Keratinocyte (primary cell): ENCODE measurements around the gene ABHD17B. TPM values are rescaled to one million over a fixed set of nuclear protein-coding genes. Genes with fewer than 3 reads are reported as not detected.

Source experiments
- DNase-seq: peaks from one replicate; pipeline ENCODE4 v3.0.0-alpha.2; 2011; ENCODE audit warnings: low read depth, missing footprints, low spot score
- FAIRE-seq: peaks from 2 replicates; lab custom pipeline; 2011; peaks lifted over from hg19 to GRCh38; lab: Jason Lieb, UNC
- H2AFZ ChIP-seq: 2 replicates; pipeline ENCODE4 v1.6.0; 2012; ENCODE audit warnings: low read length, control low read depth, inconsistent platforms; ENCODE audit not compliant: control insufficient read depth
- H3K27ac ChIP-seq: 2 replicates; pipeline ENCODE4 v1.5.1; 2011; ENCODE audit warnings: low read length; ENCODE audit not compliant: control insufficient read depth, insufficient read depth
- H3K27me3 ChIP-seq: 3 replicates; pipeline ENCODE4 v1.6.0; 2011; ENCODE audit warnings: low read length; ENCODE audit not compliant: control insufficient read depth, insufficient read depth; ENCODE audit errors: extremely low read depth
- H3K36me3 ChIP-seq, 2 experiments: 2 replicates in 1 of 2; 3 replicates in 1 of 2; pipeline ENCODE4 v1.5.1; 2011; ENCODE audit warnings: low read length in 2 of 2, mild to moderate bottlenecking in 1 of 2; ENCODE audit not compliant: control insufficient read depth in 2 of 2, insufficient read depth in 2 of 2; ENCODE audit errors: extremely low read depth in 1 of 2
- H3K4me1 ChIP-seq: 3 replicates; pipeline ENCODE4 v1.5.1; 2011; ENCODE audit warnings: low read length; ENCODE audit not compliant: control insufficient read depth, insufficient read depth; ENCODE audit errors: extremely low read depth
- H3K4me2 ChIP-seq: 3 replicates; pipeline ENCODE4 v1.6.0; 2011; ENCODE audit warnings: low read depth, low read length; ENCODE audit not compliant: control insufficient read depth, insufficient read depth; ENCODE audit errors: extremely low read depth
- H3K4me3 ChIP-seq, 3 experiments: fragments of 200-600 bp in 1 of 3; sonication (generic) in 1 of 3; 2 replicates in 2 of 3; 3 replicates in 1 of 3; pipeline ENCODE4 v1.5.1; 2011 to 2016; ENCODE audit warnings: low read length in 3 of 3, mild to moderate bottlenecking in 3 of 3, control low read depth in 2 of 3, inconsistent platforms in 1 of 3, low read depth in 1 of 3, mixed read lengths in 1 of 3, mixed run types in 1 of 3, moderate library complexity in 1 of 3; ENCODE audit not compliant: control insufficient read depth in 2 of 3, insufficient read depth in 2 of 3; ENCODE audit errors: extremely low read depth in 1 of 3
- H3K79me2 ChIP-seq: 2 replicates; pipeline ENCODE4 v1.6.0; 2012; ENCODE audit warnings: low read length; ENCODE audit not compliant: control insufficient read depth, insufficient read depth
- H3K9ac ChIP-seq: 3 replicates; pipeline ENCODE4 v1.6.0; 2011; ENCODE audit warnings: low read length; ENCODE audit not compliant: control insufficient read depth, insufficient read depth; ENCODE audit errors: extremely low read depth
- H3K9me1 ChIP-seq: 3 replicates; pipeline ENCODE4 v1.6.0; 2011; ENCODE audit warnings: low read length; ENCODE audit not compliant: control insufficient read depth, insufficient read depth; ENCODE audit errors: extremely low read depth
- H3K9me3 ChIP-seq: 2 replicates; pipeline ENCODE4 v1.5.1; 2012; ENCODE audit warnings: low read depth, low read length; ENCODE audit not compliant: control insufficient read depth
- H4K20me1 ChIP-seq: 3 replicates; pipeline ENCODE4 v1.6.0; 2011; ENCODE audit warnings: low read length; ENCODE audit not compliant: control insufficient read depth, insufficient read depth; ENCODE audit errors: extremely low read depth
- EZH2 ChIP-seq: IDR thresholded peaks from one replicate; pipeline ENCODE4 v1.6.1; 2012; ENCODE audit warnings: inconsistent platforms, mild to moderate bottlenecking, low read length, moderate library complexity
- dilution Hi-C: fragments of 300-500 bp; cut with MboI; formaldehyde crosslinking; loops from one replicate; pipeline ENCODE4 v1.7.0; 2020; ENCODE audit warnings: low sequenced_read_pairs; ENCODE audit not compliant: extremely low pct_ligation_motif_present
- polyA plus RNA-seq, 5 experiments: library from polyadenylated mRNA; depleted of rRNA in 3 of 5; stranded (reverse) in 3 of 5; stranded (forward) in 1 of 5; unstranded in 1 of 5; fragments of >200 nt; gene quantifications; 1 replicate in 1 of 5; 2 replicates in 3 of 5; 3 replicates in 1 of 5; pipeline versions ENCODE4 v1.2.1 to v1.2.3, GENCODE V29; 2011 to 2012; ENCODE audit warnings: missing spikeins in 2 of 5, low read depth in 1 of 5, low replicate concordance in 1 of 5
- TF ChIP-seq, protein P1 (sequence below), 3 experiments: IDR thresholded peaks in 1 of 3; conservative IDR thresholded peaks in 1 of 3; optimal IDR thresholded peaks in 1 of 3; 2 replicates in 2 of 3; 3 replicates in 1 of 3; pipeline versions ENCODE3 to v1.5.1; 2011; ENCODE audit warnings: low read length in 3 of 3, mild to moderate bottlenecking in 3 of 3, moderate library complexity in 2 of 3, control low read depth in 1 of 3, inconsistent platforms in 1 of 3; ENCODE audit not compliant: insufficient read depth in 2 of 3; ENCODE audit errors: extremely low read depth in 1 of 3

Gene ABHD17B
- polyA plus RNA-seq, 1 donor (not counting 4 experiments of a cell fraction or from before 2014, with no cell fraction given): 16.3 TPM

DNA sequence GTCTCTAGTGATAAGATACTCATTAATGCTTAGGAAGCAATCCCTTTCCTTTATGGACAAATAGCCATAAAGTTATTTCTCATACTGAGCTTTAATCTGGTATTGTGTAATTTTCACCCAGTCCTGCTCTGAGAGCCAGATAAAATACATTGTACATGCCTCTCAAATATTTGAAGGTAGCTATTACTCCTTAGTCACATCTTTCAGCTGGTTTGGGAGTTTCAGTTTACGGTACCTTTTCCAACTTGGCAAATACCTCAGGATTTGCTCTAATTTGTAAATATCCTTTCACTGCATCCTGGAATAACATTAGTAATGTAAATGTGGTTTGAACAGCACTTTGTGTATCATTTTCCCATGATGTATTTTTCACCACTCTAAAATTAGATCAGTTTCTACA is 47.4 kb downstream of the ABHD17B start:
- no peaks in the 10 kb centered on the region for H3K79me2 ChIP-seq
- no peaks in the 10 kb centered on the region for H3K9me1 ChIP-seq
- DNase-seq: no peak
- no peaks in the 10 kb centered on the region for H3K36me3 ChIP-seq
- FAIRE-seq: no peak
- H2AFZ ChIP-seq: no peak overlapping the region
- no peak overlapping the region for H3K27ac ChIP-seq
- dilution Hi-C loops: no loop called here
- H3K4me3 ChIP-seq: no peak overlapping the region
- H3K4me1 ChIP-seq: no peaks in the 10 kb centered on the region
- TF ChIP-seq EZH2: no peak
- no peak overlapping the region for H3K9ac ChIP-seq
- H4K20me1 ChIP-seq: no peaks in the 10 kb centered on the region
- H3K9me3 ChIP-seq: peaks cover 2% of the 10 kb centered on the region
- no peak overlapping the region for H3K4me2 ChIP-seq
- no peaks in the 10 kb centered on the region for H3K27me3 ChIP-seq

DNA sequence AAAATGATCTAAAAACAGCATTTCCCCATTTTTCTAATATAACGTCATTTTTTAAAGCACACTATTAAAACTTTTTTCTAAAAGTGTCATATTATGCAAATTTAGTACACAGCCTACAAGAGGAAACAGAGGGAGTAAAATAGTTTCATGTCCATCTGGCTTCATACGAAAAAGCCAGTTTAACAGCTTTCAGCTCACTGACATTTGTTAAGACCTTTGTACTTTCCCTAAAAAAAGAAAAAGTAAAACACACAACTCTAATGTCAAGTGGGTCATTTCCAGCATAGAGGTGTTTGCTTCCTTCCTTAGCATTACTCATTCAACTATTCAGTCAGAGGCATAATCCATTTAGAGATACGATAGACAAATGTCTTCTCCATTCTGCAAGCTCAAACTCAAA is 49.4 kb downstream of the ABHD17B start:
- no peak overlapping the region for H3K9ac ChIP-seq
- no peak overlapping the region for H2AFZ ChIP-seq
- H3K4me2 ChIP-seq: no peak overlapping the region
- TF ChIP-seq EZH2: no peak
- TF ChIP-seq, protein P1, sequence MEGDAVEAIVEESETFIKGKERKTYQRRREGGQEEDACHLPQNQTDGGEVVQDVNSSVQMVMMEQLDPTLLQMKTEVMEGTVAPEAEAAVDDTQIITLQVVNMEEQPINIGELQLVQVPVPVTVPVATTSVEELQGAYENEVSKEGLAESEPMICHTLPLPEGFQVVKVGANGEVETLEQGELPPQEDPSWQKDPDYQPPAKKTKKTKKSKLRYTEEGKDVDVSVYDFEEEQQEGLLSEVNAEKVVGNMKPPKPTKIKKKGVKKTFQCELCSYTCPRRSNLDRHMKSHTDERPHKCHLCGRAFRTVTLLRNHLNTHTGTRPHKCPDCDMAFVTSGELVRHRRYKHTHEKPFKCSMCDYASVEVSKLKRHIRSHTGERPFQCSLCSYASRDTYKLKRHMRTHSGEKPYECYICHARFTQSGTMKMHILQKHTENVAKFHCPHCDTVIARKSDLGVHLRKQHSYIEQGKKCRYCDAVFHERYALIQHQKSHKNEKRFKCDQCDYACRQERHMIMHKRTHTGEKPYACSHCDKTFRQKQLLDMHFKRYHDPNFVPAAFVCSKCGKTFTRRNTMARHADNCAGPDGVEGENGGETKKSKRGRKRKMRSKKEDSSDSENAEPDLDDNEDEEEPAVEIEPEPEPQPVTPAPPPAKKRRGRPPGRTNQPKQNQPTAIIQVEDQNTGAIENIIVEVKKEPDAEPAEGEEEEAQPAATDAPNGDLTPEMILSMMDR (optimal IDR thresholded peaks at IDR 0.05 in 1 of 3, IDR thresholded peaks at IDR 0.05 in 1 of 3, conservative IDR thresholded peaks at IDR 0.05 in 1 of 3; ENCODE audit: extremely low read depth in 1 of 3, insufficient read depth in 2 of 3, low read length in 3 of 3): no peak
- no peaks in the 10 kb centered on the region for H3K36me3 ChIP-seq
- no peak overlapping the region for H3K27ac ChIP-seq
- no peak overlapping the region for H3K4me3 ChIP-seq
- peaks cover 2% of the 10 kb centered on the region for H3K9me3 ChIP-seq
- H3K27me3 ChIP-seq: no peaks in the 10 kb centered on the region
- no peaks in the 10 kb centered on the region for H3K9me1 ChIP-seq
- H4K20me1 ChIP-seq: no peaks in the 10 kb centered on the region
- no peaks in the 10 kb centered on the region for H3K79me2 ChIP-seq
- DNase-seq: no peak
- dilution Hi-C loops: no loop called here
- FAIRE-seq: peak; percentile 13
- H3K4me1 ChIP-seq: no peaks in the 10 kb centered on the region

DNA sequence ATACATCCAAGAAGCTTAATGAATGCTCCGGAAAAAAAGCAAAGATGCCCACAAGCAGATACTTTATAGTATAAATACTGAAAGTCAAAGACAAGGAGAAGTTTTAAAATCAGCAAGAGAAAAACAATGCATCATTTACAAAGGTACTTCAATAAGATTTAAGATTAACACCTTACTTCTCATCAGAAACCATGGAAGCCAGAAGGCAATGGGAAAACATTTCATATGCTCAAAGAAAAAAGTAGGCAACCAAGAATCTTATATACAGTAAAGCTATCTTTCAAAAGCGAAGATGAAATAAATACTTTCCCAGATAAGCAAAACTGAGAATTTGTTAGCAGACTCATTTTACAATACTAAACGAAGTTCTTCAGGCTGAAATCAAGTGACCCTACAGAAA is 51.1 kb downstream of the ABHD17B start:
- Histone ChIP-seq H3K9me3 (peaks cover 2% of the 10 kb centered on the region), H3K9me1 (no peaks in the 10 kb centered on the region), H3K79me2 (no peaks in the 10 kb centered on the region), H3K4me1 (no peaks in the 10 kb centered on the region), H3K27ac (no peak overlapping the region), H3K27me3 (no peaks in the 10 kb centered on the region), H3K9ac (no peak overlapping the region), H3K36me3 (no peaks in the 10 kb centered on the region), H2AFZ (no peak overlapping the region), H3K4me2 (no peak overlapping the region), H4K20me1 (no peaks in the 10 kb centered on the region), H3K4me3 (no peak overlapping the region)
- dilution Hi-C loops: no loop called here
- DNase-seq (no peak), FAIRE-seq (no peak)
- TF ChIP-seq, protein P1 (optimal IDR thresholded peaks at IDR 0.05 in 1 of 3, IDR thresholded peaks at IDR 0.05 in 1 of 3, conservative IDR thresholded peaks at IDR 0.05 in 1 of 3; ENCODE audit: extremely low read depth in 1 of 3, insufficient read depth in 2 of 3, low read length in 3 of 3): no peak
- no peak for TF ChIP-seq EZH2
